GM10248 (cell line): ENCODE measurements around the gene ARAF.

ENCODE experiments used
- CTCF ChIA-PET: fragments of 300-600 bp; sonication (Branson Sonifier 250); formaldehyde crosslinking; extraction: SDS; loops from one replicate; lab custom pipeline; 2021; ENCODE audit warnings: antibody characterized with exemption; lab: Yijun Ruan, JAX
- POLR2A ChIA-PET: fragments of 350-650 bp; sonication (Branson Sonifier 250); formaldehyde crosslinking; extraction: SDS; loops from one replicate; lab custom pipeline; 2020; ENCODE audit warnings: antibody characterized with exemption; lab: Yijun Ruan, JAX
- DNase-seq: peaks from one replicate; pipeline ENCODE4 v3.0.0; 2012; ENCODE audit errors: extremely low spot score
- CTCF ChIP-seq: IDR thresholded peaks from 2 replicates; pipeline ENCODE4 v1.5.1; 2012; ENCODE audit warnings: mild to moderate bottlenecking, low read depth; ENCODE audit errors: extremely low read depth, missing control alignments, control extremely low read depth

Gene ARAF

GRCh38 chrX:47584714-47585113 lies 23.7 kb downstream of the ARAF start:
- no peak for DNase-seq
- ChIA-PET CTCF (no interaction called here), POLR2A (no interaction called here)
- no peak for TF ChIP-seq CTCF

- ChIA-PET CTCF (no interaction called here), POLR2A (no interaction called here)
- TF ChIP-seq CTCF, result no peak
- no peak for DNase-seq
These were observed 24.3 kb downstream of the ARAF start for GRCh38 chrX:47585273-47585672.

- no peak for DNase-seq
- CTCF ChIA-PET, result no interaction called here
- POLR2A ChIA-PET, result no interaction called here
- TF ChIP-seq CTCF, result no peak
These were observed 25.2 kb downstream of the ARAF start for GRCh38 chrX:47586043-47586787.

- no peak for DNase-seq
- ChIA-PET POLR2A (no interaction called here), CTCF (no interaction called here)
- TF ChIP-seq CTCF, result no peak
These were observed 26.3 kb downstream of the ARAF start for GRCh38 chrX:47587091-47587891.

GRCh38 chrX:47587906-47588735 lies 27.1 kb downstream of the ARAF start:
- ChIA-PET CTCF (no interaction called here), POLR2A (no interaction called here)
- DNase-seq, result no peak
- no peak for TF ChIP-seq CTCF

GRCh38 chrX:47590984-47591383 lies 30.0 kb downstream of the ARAF start:
- no peak for TF ChIP-seq CTCF

More at GRCh38 chrX:47590984-47591383, 30.0 kb downstream of the ARAF start:
- no peak for DNase-seq
- CTCF ChIA-PET, result interaction anchor here (0.9 to 1.3 kb wide), 2 partner anchors 28 to 161 kb away, joined by 3 read pairs; no protein-coding TSS in a partner anchor
- POLR2A ChIA-PET, result no interaction called here
